ENCODE measurements around the gene NR1I2.

NR1I2 gene

DNA sequence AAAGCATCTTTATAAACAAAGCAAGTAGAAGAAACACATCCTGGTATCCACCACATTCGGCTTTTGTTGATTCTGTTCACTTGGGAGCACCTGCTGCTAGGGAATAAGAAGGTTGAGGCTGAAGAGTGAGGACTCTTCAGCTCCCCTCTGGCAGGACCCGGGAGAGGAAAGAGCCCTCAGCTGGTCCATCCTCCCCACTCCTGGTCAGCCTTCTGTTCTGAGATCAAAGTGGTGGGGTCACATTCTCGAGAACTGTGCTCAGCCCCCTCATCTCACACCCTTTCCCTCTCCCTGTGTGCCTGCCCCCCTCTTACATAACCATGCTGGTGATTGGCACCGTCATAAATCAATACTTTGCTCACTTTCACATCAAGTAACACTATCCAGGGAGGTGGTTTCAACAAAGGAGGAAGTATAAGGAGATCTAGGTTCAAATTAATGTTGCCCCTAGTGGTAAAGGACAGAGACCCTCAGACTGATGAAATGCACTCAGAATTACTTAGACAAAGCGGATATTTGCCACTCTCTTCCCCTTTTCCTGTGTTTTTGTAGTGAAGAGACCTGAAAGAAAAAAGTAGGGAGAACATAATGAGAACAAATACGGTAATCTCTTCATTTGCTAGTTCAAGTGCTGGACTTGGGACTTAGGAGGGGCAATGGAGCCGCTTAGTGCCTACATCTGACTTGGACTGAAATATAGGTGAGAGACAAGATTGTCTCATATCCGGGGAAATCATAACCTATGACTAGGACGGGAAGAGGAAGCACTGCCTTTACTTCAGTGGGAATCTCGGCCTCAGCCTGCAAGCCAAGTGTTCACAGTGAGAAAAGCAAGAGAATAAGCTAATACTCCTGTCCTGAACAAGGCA lies at the start of gene NR1I2:
Gene NR1I2, plus strand, starts transcription at position 772 of the 869 bp plus-strand sequence.
- DNase-seq: no peak

DNA sequence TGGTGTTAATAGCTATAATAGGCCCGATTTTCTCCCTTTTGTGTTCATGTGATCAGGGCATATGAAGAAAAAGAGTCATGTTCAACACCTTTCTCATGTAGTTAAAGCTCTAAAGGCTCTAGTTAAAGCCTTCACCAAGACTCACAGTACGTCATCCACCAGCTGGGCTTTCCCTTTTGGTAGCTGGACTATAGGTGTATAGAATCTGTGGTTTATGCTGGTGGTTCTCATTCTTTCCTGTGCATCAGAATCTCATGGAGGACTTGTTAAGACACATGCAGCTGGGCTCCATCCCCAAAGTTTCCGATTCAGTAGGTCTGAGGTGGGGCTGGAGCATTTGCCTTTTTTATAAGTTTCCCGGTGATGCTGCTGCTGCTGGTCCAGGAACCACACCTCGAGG lies 48.1 kb upstream of the NR1I2 start:
- DNase-seq: no peak

DNA sequence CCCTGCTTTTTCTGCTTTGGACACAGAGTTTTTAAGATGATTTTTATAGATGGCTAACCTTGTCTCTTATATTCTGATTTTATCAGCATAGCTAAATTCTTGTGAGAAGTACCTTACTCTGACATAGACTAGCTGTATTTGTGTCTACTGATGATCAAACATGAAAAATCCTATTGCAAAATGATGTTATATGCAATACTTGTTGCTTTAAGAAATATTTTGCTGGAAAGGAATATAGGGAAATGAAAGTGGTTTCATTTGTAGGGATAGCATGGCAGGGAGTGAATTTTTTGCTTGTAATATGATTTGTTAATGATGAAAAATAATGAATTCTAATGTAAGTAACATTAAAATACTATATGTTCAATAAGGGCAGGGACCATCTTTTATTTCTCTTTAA lies 43.2 kb upstream of the NR1I2 start:
- no peak for DNase-seq

DNA sequence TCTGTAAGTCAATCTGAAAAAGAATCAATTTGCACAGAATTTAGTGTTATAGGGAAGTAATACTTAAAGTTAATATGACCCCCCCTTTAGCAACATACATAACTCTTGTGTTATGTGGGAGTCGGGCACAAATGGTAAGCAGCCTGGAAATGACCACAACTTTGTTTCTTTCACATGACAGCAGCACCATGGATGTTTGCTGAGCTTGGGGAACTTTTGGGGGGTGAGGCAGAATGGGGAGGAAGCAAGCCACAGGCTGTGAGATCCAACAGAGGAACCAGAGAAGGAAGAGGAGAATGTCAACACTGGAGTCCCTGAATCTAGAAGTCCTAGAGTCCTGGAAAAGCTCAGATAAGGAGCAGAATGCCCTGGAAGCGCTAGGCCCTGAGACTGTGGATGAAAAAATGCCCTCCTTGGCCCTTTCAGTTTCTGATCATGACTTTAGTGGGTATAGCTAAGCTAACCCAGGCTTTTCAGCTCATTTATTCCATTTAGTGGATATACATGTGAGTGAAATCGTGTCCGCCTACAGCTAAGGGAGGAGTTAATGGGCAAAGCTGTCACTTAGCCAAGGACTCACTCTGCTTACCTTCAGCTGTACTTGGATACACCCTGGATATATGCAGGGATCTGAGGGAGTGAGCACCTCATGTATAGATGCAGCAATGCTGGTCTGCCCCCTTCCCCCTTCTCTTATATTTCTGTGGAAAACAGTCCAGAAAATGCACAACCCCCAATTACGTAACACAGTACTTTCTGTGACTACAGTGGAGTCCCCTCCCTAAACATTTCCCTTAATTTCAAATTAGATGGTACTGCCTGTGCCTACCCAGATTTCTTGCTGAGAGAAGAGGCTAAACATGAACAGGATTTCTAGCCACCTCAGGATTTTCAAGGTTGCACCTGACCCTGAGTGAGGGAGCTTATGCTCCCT lies 40.0 kb upstream of the NR1I2 start:
- DNase-seq: no peak

DNA sequence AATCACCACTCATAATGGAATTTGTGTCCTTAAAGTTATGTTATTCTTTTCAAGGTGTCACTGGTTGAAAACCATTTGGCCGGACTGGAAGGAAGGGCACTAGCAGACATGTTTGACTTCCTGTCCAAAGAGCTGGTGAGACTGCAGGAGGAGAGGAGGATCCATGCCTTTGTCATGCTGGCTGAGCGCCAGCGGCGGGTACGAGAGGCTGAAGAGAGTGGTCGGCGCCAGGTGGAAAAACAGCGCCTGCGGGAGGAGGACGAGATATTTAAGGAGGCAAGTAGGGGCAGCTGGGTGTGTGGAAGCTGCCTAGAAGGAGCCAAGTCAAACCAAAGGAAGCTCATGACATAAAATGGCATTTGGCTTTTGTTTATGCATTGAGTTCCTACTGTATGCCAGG lies 38.0 kb upstream of the NR1I2 start:
- DNase-seq: no peak

DNA sequence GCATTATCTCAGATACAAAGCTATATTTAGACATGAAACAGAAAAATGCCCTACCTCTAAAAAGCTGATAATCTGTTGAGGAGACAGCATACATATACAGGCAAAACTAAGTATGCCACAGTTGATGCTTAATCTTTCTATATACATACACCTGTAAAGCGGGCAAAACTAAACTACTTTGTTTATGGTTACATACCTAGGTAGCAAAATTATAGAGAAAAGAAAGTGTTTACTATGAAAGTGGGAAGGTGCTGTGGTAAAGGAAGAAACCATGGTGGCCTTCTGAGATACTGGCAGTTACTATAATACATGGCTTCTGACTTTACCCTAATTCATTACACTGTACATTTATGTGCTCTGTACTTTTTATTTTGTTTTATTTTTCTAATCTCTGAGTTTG lies 36.0 kb upstream of the NR1I2 start:
- DNase-seq: no peak

DNA sequence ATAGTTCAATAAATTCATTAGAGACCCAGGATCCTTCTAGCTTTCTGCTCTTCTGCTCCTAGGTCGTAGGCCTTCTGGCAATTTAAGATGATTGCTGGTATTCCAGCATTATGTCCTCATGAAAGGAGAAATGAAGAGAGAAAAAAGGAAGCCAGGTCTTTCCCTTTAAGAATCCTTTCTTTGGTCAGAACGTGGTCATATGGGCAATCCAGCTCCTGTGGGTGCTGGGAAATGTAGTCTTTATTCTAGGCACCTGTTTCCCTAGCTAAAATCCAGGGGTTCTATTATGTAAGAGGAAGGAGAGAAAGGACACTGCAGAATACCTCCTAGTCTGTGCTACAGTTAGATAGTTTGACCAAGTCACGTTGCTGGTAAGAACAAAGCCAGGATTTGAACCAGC lies 35.5 kb upstream of the NR1I2 start:
- DNase-seq: no peak

DNA sequence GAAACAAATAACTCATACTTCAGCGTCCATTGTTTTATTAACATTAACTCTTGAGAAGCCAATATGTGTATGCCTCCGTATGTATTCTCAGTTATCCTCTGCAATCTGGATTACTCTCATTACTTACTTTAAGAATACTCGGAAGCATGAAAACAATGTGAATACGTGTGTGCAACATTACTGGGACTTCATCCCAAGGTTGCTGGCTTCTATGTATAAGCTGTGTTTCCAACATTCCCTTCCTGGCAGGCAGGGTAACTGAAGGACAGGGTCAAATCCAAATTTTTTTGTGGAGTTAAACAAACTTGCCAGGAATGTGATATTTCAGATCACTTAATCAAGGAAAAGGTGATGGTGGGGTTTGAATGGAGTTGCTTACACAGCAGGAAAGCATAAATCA lies 34.5 kb upstream of the NR1I2 start:
- no peak for DNase-seq

DNA sequence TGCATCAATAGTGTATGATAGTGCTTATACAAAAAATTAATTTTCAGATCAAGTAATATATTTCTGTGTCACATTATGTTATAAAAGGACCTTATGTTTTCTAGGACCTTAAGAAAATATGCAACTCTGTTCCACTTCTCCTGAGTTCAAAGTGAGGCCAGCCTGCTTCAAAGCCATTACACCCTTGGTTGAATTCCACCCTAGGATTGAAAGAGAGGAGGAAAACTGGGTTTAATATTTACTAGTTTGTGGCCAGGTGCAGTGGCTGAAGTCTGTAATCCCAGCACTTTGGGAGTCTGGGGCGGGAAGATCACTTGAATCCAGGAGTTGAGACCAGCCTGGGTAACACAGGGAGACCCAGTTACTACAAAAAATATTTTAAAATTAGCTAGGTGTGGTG lies 32.9 kb upstream of the NR1I2 start:
- DNase-seq: no peak

- no peak for DNase-seq
Observed at GRCh38 chr3:119751423-119751822, 30.5 kb upstream of the NR1I2 start.

DNA sequence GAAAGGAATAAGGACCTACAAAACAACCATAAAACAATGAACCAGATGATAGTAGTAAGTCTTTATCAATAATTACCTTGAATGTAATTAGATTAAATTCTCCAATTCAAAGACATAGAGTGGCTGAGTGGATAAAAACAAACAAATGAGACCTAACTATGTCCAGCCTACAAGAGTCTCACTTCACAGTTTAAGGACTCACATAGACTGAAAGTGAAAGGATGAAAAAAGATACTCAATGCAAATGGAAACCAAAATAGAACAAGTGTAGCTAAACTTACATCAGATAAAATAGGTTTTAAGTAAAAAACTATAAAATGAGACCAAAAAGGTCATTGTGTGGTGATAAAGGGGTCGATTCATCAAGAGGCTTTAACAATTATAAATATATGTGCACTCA lies 21.9 kb upstream of the NR1I2 start:
- no peak for DNase-seq

GRCh38 chr3:119762876-119763275 lies 19.0 kb upstream of the NR1I2 start:
- no peak for DNase-seq

- DNase-seq: no peak
Observed at GRCh38 chr3:119763466-119763865, 18.4 kb upstream of the NR1I2 start.

GRCh38 chr3:119765239-119765638 lies 16.7 kb upstream of the NR1I2 start:
- no peak for DNase-seq

GRCh38 chr3:119767936-119768601 lies 13.8 kb upstream of the NR1I2 start:
- no peak for DNase-seq

DNA sequence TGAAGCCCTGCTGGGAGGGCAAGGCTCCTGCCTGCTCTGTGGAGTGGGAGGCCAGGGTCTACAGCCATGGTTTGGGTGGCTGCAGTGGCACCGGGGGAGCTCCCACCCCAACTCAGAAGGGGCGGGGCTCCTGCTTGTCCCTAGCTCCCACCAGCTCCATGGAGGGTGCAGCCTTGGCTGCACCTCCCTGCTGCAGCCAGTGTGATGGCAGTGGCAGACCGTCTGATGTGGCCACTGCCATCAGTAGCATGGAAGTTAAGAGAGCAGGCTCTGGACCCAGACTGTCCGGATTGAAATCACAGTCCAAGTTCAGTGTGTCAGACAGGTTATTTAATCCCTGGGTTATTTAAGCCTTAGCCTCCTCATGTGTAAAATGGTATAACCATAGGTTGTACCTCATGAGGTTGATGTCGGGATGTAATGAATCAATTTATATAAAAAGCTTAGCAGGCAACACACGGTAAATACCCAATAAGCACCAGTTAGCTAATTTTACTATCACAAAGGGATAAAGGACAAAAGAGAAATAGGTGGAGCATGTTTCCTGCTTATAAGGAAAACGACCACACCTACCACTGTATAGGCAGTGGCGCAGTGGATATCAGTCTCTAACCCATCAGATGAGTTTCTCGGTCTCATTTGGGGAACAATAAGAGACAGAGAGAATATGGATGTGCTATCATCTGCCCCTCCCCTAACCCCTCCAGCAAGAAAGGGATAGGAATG lies 13.1 kb upstream of the NR1I2 start:
- no peak for DNase-seq

DNA sequence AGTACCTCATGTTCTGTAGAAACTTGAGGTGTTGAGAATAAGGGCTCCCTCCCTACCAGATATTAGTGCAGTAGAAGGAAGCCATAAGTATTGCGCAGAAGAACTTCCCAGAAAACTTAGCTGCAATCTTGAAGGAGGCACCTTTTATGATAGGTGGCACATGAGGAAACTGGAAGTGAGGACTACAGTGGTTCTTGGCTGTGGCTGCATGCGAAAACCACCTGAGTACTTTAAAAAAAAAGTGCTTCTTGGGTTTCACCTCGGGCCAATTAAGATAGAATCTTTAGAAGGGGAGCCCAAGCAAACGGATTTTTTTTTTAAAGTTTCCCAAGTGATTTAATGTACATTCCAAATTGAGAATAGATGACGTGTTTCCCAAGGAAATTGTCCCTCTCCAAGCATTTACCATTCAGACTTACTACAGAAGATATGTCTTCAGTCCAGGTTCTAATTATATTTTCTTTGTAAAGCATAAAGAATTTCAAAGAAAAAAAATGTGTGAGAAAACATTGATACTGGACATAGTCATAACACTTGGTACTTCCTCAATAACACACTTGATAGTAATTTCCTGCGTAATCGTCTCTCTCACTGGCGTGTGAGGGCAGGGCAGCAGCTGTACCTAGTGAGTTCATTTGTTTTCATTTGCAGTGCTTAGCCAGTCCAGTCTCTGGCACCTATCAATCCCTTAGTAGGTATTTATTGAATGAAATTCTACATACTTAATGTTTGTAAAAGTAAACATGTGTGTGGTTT lies 12.3 kb upstream of the NR1I2 start:
- no peak for DNase-seq

DNA sequence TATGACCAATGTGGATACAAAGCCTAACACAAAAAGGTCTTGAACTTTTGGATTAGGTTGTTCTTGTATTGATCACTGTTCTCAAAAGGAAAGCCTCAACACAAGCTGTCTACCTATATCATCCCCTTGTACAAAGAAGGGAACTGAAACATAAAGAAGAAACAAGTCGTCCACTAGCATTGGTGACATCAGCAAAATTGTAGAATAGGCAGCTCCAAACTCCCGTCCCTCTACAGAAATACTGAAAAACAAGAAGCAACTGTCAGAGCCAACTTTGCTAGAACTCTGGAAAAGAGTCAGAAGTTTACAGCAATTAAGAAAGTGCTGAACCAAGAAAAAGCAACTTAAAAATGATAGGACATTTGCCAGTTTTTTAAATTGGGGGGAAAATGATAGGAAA lies 7.5 kb upstream of the NR1I2 start:
- no peak for DNase-seq

- DNase-seq: no peak
Observed at GRCh38 chr3:119776304-119776703, 5.6 kb upstream of the NR1I2 start.

DNA sequence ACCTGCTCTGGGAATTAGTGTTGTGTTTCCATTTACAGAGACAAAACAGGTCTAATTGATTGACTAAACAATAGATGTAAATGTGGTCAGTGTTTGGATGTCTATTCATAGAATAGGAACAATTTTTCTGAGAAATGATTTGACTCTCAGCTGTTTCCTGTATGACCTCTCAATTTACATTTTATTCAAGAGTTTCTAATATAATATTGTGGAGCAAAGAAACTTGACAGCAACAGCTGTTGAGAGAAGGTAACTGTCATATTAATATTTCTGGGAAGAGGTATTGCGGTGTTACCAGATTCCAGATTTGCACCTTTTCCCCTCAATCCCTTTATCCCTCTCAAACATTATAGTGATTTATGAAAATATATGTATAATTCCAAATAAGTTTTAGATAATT lies 3.7 kb upstream of the NR1I2 start:
- DNase-seq: no peak

DNA sequence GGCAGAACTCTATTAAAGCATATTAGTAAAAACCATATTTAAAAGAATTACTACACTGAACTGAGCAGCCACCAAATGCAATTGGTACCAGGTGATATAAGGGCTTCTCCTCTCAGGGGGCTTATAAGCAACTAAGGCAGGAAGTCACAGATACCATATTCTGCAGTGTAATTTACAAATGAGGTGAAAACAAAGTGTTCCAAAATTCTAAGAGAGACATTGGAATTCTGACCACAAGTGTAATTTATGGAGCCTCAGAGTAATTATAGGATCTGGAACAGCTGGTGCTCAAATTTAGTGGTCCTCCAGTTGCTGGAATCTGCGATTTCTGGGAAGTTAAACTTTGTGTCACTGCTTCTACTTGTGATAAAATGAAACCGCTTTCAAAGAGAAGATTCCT lies 3.1 kb upstream of the NR1I2 start:
- DNase-seq: no peak
